HEK293T (cell line): Measurements from ENCODE around the gene HIGD2B.
"Not testable (repeated sequence)": the region's sequence is repeated elsewhere in the genome, so short reads cannot be mapped to it uniquely, and the experiment has no call there.

ENCODE experiments used
- ARNT ChIP-seq: fragments of 450-650 bp; IDR thresholded peaks from 2 replicates; pipeline ENCODE4 v1.6.1; 2017; ENCODE audit warnings: mild to moderate bottlenecking
- BHLHE40 ChIP-seq: fragments of 450-650 bp; IDR thresholded peaks from 2 replicates; pipeline ENCODE4 v1.6.1; 2016; ENCODE audit warnings: mild to moderate bottlenecking, moderate library complexity, borderline replicate concordance
- FOXA1 ChIP-seq: fragments of 450-650 bp; IDR thresholded peaks from 2 replicates; pipeline ENCODE4 v1.6.1; 2016; ENCODE audit warnings: mild to moderate bottlenecking
- FOXK2 ChIP-seq: fragments of 450-650 bp; IDR thresholded peaks from 2 replicates; pipeline ENCODE4 v1.6.1; 2016; ENCODE audit warnings: mild to moderate bottlenecking
- HDGF ChIP-seq: fragments of 450-650 bp; IDR thresholded peaks from 2 replicates; pipeline ENCODE4 v1.6.1; 2017; ENCODE audit warnings: antibody characterized with exemption, borderline replicate concordance
- LEF1 ChIP-seq: fragments of 450-650 bp; IDR thresholded peaks from 2 replicates; pipeline ENCODE4 v1.6.1; 2017; ENCODE audit warnings: mild to moderate bottlenecking, borderline replicate concordance
- NFRKB ChIP-seq: fragments of 450-650 bp; IDR thresholded peaks from 2 replicates; pipeline ENCODE4 v1.6.1; 2016; ENCODE audit warnings: mild to moderate bottlenecking, moderate library complexity
- PKNOX1 ChIP-seq: fragments of 450-650 bp; IDR thresholded peaks from 2 replicates; pipeline ENCODE4 v1.6.1; 2016

GRCh38 chr15:72639759-72640483, 46.1 kb downstream of the HIGD2B start:
- not testable (repeated sequence) for TF ChIP-seq FOXK2, BHLHE40, NFRKB, FOXA1, LEF1, HDGF, ARNT, PKNOX1
